GM12891 (cell line): ENCODE measurements around the gene PSAP.

ENCODE experiments used
- PAX5 ChIP-seq: IDR thresholded peaks from 2 replicates; pipeline ENCODE4 v1.6.1; 2011; ENCODE audit warnings: low read length, moderate library complexity, mild to moderate bottlenecking; ENCODE audit not compliant: insufficient read depth, severe bottlenecking
- POLR2A ChIP-seq: IDR thresholded peaks from 2 replicates; pipeline ENCODE4 v1.6.1; 2011; ENCODE audit warnings: low read depth, low read length, control low read depth
- POLR2AphosphoS5 ChIP-seq: IDR thresholded peaks from 2 replicates; pipeline ENCODE4 v1.6.1; 2011; ENCODE audit warnings: low read depth, low read length, control low read depth
- SPI1 ChIP-seq: IDR thresholded peaks from 2 replicates; pipeline ENCODE4 v1.6.1; 2011; ENCODE audit warnings: low read depth, low read length, control low read depth
- TAF1 ChIP-seq: IDR thresholded peaks from 2 replicates; pipeline ENCODE4 v1.6.1; 2011; ENCODE audit warnings: low read depth, low read length, control low read depth

DNA sequence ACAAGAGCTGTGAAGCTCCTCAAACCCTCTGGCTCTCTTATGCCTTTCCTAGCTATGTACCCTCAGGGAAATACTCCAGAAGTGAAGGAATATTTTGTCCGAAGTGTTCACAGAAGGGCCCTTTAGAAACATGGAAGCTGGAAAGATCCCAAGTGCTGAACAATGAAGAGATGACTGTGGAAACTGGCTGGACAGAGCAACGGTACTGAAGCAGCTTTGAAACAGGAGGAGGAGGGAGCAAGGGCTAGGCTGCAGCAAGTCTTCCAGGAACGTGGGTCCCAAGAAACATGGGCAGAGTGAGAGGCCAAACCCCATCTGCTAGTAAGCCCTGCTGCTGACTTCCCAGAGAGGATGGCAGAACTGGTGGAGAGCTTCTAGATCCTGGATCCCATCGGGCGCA lies 3.0 kb upstream of the PSAP start:
- TF ChIP-seq TAF1 = no peak
- no peak for TF ChIP-seq POLR2A
- TF ChIP-seq POLR2AphosphoS5 = no peak
- no peak for TF ChIP-seq SPI1
- no peak for TF ChIP-seq PAX5
